ENCODE data around the gene GGT7.
A peak's percentile ranks its signal among the peaks of the same experiment; 100 is the strongest.
"Not testable (repeated sequence)": the region's sequence is repeated elsewhere in the genome, so short reads cannot be mapped to it uniquely, and the experiment has no call there.

Gene GGT7, protein sequence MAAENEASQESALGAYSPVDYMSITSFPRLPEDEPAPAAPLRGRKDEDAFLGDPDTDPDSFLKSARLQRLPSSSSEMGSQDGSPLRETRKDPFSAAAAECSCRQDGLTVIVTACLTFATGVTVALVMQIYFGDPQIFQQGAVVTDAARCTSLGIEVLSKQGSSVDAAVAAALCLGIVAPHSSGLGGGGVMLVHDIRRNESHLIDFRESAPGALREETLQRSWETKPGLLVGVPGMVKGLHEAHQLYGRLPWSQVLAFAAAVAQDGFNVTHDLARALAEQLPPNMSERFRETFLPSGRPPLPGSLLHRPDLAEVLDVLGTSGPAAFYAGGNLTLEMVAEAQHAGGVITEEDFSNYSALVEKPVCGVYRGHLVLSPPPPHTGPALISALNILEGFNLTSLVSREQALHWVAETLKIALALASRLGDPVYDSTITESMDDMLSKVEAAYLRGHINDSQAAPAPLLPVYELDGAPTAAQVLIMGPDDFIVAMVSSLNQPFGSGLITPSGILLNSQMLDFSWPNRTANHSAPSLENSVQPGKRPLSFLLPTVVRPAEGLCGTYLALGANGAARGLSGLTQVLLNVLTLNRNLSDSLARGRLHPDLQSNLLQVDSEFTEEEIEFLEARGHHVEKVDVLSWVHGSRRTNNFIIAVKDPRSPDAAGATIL

DNA sequence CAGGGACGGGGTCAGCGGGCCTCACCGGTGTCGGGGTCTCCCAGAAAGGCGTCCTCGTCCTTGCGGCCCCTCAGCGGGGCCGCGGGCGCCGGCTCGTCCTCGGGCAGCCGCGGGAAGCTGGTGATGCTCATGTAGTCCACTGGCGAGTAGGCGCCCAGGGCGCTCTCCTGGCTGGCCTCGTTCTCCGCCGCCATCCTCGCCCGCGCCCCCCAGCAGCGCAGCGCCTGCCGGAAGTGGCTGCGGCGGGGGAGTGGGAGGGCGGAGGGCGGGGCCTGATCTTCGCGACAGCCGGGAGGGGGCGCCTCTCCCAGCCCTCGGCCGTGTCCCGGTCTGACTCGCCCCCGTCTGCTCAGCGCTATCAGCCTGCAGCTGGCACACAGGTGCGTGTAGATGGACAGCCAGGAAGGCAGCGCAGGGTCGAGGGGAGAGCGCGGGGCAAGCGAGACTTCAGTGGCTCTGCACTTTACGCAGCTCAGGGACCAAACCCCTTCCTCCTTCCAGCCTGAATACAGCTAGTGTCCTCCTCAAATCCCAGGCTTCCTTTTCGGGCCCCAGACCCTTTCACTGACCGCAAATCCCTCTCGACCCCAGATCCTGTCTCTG lies at the start of gene GGT7:
Gene GGT7 (minus strand): TSS at position 235 of the 603 bp plus-strand sequence. CDS start 41 bp downstream, at position 194.
- peak; percentile 87 to 88 for DNase-seq

DNA sequence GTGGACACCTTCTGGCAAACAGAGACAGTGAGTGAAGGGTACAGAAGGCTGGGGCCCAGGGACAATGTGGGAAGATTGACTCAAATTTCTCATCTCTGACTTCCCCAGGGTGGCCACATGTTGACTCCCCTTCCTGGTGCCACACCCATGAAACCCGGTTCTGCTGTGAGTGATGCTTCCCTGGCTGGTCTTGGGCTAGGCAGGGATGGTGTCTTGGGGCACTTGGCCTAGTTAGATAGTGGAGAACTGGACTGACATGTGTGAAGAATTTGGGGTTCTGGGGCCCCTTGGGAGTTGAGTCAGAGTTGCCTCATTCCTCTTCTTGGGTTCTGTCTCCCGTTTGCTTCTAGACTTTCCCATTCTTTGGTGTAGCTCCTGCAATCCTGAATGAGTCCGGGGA lies 48.8 kb upstream of the GGT7 start:
- DNase-seq = no peak

DNA sequence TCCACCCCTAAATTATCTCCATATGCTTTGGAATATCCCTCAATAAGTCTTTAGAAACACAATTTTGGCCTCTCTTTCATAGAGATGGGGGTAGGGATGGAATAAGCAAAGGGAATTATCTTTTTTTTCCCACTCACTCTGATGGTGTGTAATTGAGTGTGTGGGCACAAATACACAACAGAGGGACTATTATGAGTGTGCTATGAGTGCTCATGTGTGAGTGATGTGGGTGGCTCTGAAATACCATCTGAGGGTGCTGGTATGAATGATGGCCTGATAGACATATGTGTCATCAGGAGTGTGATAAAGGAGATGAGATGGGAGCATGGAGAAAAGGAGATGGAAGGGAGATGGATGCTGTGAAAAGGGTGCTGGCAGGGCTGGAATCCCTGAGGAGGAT lies 47.4 kb upstream of the GGT7 start:
- no peak for DNase-seq

DNA sequence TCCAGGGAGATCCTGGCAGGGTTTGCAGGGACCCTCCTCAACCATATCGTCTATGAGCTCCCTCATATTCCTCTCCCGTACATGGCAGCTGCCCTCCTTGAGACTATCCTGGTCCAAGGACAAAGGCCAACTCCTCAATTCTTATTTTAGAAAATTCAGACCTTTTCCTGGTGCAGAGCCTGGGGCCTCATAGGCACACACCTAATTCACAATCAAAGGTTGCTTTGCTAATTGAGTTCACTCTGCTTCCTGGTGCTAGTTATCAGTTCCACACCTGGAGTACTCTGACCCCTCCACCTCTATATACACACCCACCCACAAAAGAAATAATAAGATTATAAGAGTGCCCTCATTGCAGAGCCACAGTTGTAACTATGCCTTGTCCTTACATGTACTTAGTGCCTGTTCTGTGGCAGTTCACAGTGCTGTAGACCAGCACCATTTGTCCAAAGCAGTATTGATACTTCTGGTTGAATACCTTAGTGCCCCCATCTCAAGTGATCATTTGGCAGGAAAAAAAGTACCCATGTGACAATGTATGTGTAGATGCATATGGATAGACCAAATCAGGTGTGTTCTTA lies 44.2 kb upstream of the GGT7 start:
- no peak for DNase-seq

DNA sequence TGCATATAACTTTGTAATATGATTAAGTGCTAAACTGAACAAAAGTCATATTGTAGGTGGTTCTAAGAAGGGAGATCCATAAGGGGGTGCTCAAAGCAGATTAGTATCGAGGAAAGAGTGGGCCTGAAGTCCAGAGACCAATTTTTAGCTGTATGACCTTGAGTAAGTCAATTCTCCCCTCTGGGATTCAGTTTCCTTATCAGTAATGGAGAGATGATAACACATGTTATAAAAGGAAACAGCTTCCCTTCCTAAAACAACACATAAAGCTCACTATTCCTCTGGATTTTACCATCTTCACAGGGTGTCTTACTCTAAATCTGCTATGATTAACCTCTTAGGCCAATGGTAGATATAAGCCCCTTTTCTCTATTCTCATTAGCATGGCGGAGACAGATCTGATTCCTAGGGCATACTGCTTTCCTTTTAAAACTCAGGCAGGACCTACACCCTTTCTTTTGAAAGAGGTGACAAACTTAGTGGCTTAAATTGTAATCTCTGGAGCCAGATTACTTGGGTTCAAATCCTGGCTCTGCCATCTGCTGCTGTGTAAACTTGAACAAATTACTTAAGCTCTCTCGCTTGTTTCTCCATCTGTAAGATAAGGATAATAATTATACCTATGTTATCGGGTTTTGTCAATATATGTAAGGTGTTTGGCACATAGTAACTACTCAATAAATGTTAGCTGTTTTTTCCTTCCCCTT lies 43.2 kb upstream of the GGT7 start:
- DNase-seq = no peak

DNA sequence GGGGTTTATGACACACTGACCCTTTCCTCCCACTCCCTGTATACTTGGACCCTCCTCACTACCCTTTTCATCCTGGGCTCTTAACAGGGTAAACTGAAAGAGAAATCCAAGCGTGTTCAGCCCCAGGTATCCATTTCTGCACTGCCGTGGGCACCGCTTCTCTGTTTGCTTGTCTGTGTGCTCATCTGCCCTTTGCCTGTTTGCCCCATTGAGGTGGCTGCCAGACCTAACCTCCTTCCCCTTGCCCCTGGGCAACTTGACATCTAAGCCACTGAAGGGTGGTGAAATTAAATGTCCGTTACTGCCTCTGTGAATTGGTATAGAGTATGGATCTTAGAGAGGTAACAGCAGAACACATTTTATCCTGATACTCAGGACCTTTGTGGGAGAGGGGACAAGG lies 42.5 kb upstream of the GGT7 start:
- no peak for DNase-seq

DNA sequence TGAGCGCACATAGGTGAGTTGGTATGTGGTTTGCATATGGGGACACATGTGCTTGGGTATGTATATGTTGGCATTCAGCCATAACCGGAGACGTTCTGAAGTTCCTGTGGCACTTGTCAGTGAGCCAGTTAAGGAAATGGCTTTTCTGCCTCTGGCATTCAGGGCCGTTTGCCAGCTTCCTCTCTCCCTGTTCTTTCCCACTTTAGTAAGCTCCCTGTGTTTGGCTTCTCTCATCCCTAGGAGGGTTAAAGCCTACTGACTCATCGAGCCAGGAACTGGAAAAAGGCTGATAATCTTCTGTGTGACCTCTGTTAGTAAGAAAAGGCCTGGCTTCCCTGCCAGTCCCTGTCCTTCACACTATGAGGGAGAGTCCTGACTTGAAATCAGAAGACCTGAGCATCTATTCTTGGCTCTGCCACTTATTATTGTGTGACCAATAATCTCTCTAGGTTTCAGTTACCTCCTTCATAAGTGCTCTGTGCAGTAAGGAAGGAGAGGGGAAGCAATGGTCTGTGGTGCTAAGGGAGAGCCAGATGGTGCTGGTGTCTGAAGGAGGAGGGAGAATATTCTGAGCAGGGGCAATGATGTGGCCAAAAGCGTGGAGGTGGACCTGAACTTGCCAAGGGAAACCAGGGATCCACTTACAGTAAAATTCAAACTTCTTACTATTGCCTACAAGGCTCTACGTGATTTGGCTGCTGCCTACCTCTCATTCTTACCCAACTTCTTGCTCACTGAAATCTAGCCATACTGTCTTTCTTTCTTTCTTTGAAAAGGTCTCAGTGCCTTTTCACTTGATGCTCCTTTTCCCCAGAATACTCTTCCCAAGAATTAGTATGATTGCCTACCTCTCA lies 35.2 kb upstream of the GGT7 start:
- DNase-seq = no peak

DNA sequence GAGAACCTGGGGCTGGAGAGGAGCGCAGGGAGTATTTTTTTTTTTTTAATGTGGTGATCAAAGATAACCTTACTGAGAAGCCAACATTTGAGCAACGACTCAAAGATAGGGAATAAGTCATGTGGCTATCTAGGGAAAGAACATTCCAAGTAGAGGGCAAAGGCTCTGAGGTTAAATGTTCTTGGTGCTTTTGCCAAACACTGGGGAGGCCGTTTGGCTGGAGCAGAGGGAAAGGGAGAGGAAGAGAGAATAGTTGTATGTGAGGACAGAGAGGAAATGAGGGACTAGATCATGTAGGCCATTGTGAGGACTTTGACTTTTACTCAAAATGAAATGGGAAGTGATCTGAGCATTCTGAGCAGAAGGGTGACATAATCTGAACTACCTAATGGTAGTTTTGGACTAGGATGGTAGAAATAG lies 31.6 kb upstream of the GGT7 start:
- no peak for DNase-seq

DNA sequence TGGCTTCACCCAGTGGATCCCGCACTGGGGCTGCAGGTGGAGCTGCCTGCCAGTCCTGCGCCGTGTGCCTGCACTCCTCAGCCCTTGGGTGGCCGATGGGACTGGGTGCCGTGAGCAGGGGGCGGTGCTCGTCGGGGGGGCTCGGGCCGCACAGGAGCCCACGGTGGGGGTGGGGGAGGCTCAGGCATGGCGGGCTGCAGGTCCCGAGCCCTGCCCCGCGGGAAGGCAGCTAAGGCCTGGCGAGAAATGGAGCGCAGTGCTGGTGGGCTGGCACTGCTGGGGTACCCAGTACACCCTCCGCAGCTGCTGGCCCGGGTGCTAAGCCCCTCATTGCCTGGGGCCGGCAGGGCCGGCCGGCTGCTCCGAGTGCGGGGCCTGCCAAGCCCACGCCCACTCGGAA lies 26.1 kb upstream of the GGT7 start:
- DNase-seq = not testable (repeated sequence)

DNA sequence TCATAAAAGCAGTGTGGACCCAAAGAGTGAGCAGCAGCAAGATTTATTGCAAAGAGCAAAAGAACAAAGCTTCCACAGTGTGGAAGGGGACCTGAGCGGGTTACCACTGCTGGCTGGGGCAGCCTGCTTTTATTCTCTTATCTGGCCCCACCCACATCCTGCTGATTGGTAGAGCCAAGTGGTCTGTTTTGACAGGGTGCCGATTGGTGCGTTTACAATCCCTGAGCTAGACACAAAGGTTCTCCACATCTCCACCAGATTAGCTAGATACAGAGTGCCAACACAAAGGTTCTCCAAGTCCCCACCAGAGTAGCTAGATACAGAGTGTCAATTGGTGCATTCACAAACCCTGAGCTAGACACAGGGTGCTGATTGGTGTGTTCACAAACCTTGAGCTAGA lies 25.5 kb upstream of the GGT7 start:
- not testable (repeated sequence) for DNase-seq

DNA sequence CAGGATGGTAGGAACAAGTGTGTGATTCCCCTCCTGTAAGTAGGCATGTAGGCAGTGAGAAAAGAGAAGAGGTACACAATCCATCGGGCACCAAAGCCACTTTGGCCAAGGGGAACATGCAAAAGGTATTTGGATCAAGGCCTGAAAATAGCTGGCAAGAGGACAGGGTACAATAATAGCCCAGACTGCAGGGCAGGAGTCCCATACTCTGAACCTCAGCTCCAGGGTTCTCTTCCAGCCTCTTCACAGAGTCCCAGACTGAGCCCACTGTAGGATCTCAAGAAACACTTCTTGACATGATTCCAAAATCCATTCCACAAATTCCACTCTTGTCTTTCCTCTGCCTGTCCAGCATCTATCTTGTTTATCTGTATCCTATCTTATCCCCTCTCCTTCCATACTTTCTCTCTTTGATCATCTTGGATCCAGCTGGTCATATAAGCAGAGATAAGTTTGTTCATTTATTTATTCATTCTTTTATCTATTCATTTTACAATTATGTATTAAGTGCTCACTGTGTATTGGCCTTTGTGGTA lies 23.5 kb upstream of the GGT7 start:
- no peak for DNase-seq

DNA sequence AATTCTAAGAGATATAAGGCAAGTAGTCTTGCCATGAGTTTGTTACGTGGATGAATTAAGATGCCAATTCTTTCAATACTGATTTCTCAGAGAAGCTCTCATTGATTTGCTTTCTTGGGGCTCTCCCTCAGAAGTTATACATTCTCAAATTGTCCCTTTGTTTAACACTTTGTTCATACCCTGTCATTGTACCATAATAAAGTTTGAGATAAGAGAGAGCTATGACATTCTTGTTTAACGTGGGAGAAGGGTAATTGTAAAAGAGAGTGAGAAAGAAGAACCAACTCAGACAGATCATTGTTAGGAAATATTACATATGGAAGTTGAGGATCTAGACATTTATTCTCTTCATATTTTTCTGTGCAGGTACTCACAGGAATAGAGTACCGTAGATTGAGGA lies 22.8 kb upstream of the GGT7 start:
- no peak for DNase-seq

DNA sequence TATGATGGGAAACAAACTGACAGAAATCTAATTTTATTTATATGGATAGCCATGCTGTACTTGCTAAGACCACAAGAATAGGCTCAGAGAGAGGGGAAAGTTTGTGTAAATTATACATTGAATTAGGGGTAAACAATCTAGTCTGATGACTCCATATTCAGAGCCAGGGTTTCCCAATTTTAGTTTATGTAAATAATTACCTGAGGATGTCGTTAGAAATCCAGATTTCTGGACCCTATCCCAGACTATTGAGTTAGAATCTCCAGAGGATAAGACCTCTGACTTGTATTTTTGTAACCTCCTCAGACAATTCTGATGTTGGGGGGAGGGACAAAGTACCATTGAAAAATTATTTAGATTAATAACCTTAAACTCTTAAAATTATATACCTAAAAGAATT lies 22.1 kb upstream of the GGT7 start:
- DNase-seq = no peak

DNA sequence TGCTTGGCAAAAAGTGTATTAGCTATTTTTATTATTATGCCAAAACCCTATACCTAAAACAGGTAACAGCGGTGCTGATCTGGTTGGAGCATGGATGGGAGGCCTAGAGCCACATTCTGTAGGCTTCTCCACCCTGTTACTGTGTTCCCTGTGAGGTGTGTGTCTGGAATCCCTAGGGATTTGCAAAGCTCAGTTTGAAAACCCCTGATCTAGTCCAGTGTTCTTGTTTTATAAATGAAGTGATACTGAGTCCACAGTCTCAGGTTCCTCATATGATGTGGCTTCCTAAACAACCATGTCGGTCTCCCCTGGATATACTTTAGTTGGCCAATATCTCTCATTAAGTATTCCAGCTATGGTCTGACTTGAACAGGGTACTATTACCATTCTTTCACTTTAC lies 20.0 kb upstream of the GGT7 start:
- DNase-seq = no peak

DNA sequence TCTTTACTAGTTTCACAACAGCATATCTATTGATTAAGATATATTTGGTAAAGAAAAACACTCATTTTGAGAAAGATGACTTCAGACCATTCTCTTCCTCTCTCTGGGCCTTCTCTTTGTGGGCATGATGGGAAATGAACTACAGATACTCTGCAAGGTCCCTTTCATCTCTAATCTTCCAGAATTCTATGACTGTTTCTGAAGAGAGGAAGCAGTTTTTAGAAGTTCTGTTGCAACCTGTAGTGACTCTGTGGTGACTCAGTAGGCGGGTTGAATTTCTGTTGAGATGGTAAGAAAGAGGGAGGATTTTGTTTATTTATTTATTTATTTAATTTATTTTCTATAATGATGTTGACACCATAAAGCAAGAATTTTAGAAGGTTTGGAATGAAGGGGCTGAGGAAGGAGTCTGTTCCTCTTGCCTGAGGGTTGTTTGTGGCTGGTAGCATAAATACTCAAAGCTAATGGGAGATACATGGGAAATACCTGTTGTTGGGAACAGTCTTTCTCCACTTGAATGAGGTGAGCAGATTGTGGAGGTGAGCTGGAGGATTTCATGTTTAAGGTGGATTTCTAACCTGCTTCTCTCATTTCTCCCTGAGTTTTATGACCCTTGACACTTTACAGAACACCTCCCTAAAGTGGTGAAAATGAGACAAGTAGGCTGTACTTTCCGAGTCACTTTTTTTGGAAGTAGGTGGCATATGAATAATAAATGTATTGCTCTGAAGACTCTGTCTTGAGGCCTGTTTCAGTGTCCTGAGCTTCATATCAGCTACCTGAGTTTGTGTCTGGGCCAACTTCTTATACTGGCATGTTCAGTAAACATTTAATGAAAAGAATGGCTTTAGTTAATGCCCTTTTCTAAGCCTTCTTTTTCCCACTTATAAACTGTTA lies 18.8 kb upstream of the GGT7 start:
- peak; percentile 18 to 30 for DNase-seq

DNA sequence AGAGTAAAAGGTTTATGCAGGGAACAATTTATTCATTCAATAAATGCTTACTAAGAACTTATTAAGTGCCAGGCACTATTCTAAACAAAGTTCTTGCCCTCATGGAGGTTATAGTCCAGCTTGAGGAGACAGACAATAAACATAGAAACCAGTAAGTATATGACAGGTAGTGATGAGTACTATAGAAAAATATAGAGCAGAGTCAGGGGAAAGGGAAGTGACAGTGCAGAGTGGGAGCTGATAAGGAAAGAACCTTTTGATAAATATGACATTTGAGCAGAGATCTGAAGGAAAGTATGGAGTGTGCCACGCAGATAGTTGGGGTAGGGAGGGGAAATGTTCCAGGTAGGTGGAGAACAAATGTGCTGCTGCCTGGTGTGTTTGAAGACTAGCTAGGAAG lies 15.8 kb upstream of the GGT7 start:
- no peak for DNase-seq

DNA sequence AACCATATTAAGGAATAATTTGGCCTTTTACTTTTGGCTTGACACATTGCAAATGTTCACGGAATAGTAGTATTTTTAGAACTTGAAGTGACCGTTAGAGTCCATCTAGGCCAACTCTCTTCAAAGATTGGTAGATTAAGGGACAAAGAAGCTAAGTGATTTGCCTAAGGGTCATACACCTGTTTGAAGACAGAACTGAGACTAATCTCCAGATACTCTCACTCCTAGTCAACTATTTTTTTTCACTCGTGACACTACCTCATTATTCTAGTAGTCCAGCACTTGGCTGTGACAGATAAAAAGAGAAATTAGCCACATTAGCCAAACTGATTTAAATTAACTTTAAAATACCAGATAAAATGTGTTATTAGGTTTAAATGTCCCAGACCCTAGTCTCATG lies 14.4 kb upstream of the GGT7 start:
- DNase-seq = no peak

DNA sequence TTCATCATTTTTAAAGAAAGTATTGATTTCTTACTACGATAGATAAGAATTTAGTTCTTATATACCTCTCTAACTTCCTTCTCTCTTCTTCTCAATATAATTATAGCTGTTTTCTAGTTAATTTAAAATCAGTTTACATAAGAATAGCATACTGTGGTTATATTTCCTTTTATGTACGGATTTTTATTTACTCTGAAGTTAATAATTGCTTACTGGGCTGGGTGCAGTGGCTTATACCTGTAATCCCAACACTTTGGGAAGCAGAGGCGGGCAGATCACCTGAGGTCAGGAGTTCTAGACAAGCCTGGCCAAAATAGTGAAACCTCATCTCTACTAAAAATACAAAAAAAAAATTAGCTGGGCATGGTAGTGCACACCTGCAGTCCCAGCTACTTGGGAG lies 13.5 kb upstream of the GGT7 start:
- no peak for DNase-seq

DNA sequence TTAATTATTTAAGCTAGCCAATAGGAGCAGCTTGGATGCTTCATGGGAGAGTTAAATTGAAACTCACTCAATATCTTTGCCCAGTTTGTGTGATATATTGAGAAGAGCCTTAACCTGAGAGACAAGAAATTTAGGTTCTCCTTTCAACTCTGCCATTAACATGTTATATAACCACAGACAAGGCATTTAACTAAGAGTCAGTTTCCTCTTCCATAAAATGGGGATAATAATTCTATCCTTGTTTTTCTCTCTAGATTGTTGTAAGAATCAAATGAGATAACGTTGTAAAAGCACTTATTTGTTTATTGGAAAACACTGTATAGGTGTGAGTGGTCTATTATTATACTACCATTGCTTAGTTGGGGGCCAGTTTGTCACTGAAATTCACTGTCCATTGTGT lies 11.6 kb upstream of the GGT7 start:
- DNase-seq = no peak

DNA sequence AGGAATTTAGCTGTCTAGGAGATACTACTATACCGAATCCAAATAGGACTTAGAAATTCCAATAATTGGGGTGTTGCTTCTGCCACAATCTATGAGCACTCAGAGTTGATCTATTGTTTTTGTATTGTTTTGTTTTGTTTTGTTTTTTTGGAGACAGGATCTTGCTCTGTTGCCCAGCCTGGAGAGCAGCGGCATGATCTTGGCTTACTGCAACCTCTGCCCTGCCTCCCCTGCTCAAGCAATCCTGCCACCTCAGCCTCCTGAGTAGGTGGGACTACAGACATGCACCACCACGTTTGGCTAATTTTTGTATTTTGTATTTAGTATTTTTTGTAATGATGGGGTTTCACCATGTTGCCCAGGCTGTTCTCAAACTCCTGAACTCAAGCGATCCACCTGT lies 11.2 kb upstream of the GGT7 start:
- DNase-seq = no peak
